Activated CD4-positive, alpha-beta memory T cell treated with anti-CD3 and anti-CD28 coated beads for 36 hours (primary cell): ENCODE measurements around the gene PRODH. TPM values are rescaled to one million over a fixed set of nuclear protein-coding genes. Genes with fewer than 3 reads are reported as not detected.
"Not testable (repeated sequence)": the region's sequence is repeated elsewhere in the genome, so short reads cannot be mapped to it uniquely, and the experiment has no call there.

Source experiments
- CTCF ChIA-PET: fragments of 350-600 bp; sonication (Branson Sonifier 250); formaldehyde crosslinking; loops from one replicate; lab custom pipeline; 2021; ENCODE audit warnings: antibody characterized with exemption, inconsistent platforms; lab: Charles Lee
- POLR2A ChIA-PET: fragments of 350-600 bp; sonication (Branson Sonifier 250); formaldehyde crosslinking; loops from one replicate; lab custom pipeline; 2021; ENCODE audit warnings: antibody characterized with exemption; lab: Charles Lee
- DNase-seq: peaks from one replicate; pipeline ENCODE4 v3.0.0-alpha.2; 2020
- H3K27ac Mint-ChIP-seq: one replicate; pipeline ENCODE4 v1.8.0; 2021; ENCODE audit warnings: mixed read lengths
- H3K27me3 Mint-ChIP-seq: one replicate; pipeline ENCODE4 v1.8.0; 2021; ENCODE audit warnings: mixed read lengths
- H3K36me3 Mint-ChIP-seq: one replicate; pipeline ENCODE4 v1.8.0; 2021; ENCODE audit warnings: mixed read lengths
- H3K4me1 Mint-ChIP-seq: one replicate; pipeline ENCODE4 v1.8.0; 2021; ENCODE audit warnings: low read depth, mixed read lengths
- H3K4me3 Mint-ChIP-seq: one replicate; pipeline ENCODE4 v1.8.0; 2021; ENCODE audit warnings: mild to moderate bottlenecking, mixed read lengths
- H3K9me3 Mint-ChIP-seq: one replicate; pipeline ENCODE4 v1.8.0; 2021; ENCODE audit warnings: mixed read lengths
- intact Hi-C: fragments of 100-400 bp; cut with micrococcal nuclease; formaldehyde crosslinking; loops from one replicate; pipeline ENCODE4 v1.15.1; 2023
- total RNA-seq, 2 experiments: library from RNA; stranded (reverse); gene quantifications; one replicate each; pipeline ENCODE4 v1.2.3, GENCODE V29; 2021

The PRODH gene
- total RNA-seq, 2 experiments from 2014 or later, result 0.56 TPM; not detected in 1

DNA sequence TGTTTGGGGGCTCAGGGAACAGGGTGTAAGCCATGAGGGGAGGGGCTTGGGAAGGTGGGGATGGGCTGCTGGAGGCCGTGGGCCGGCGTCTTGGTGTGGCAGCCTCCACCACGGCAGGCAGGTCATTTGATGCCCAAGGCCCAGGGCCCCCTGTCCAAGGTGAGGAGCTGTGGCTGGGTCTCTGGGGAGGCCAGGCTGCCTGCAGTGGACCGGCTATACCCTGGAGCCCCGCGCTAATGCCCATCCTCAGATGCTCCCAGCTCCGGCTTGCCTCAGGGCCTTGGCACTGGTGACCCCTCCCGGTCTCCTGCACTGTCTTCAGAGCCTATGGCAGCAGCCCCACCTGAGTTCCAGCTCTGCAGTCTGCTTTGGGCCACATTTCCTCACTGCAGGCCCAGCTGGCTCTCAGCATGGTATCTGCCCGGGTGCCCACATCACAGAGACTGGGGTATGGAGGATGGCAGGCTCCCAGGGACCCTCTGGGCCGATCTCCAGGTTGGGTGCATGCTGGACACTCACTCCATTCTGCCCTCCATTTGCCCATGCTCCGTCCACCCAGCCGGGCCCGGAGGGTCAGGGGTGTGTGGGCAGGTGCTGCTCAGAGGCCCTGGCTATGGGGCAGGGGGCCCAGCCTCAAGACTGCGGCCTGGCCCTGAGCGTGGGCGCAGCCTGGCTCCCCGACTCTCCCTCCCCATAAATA is 21.7 kb upstream of the PRODH start:
- DNase-seq, H3K36me3 Mint-ChIP-seq, POLR2A ChIA-PET, intact Hi-C loops, H3K9me3 Mint-ChIP-seq, H3K27ac Mint-ChIP-seq, H3K27me3 Mint-ChIP-seq, H3K4me1 Mint-ChIP-seq, CTCF ChIA-PET, H3K4me3 Mint-ChIP-seq: not testable (repeated sequence)

- H3K4me1 Mint-ChIP-seq, H3K27ac Mint-ChIP-seq, CTCF ChIA-PET, H3K36me3 Mint-ChIP-seq, H3K27me3 Mint-ChIP-seq, DNase-seq, H3K4me3 Mint-ChIP-seq, intact Hi-C loops, POLR2A ChIA-PET, H3K9me3 Mint-ChIP-seq: not testable (repeated sequence)
Measured at GRCh38 chr22:18956956-18957355, 20.9 kb upstream of the PRODH start.

DNA sequence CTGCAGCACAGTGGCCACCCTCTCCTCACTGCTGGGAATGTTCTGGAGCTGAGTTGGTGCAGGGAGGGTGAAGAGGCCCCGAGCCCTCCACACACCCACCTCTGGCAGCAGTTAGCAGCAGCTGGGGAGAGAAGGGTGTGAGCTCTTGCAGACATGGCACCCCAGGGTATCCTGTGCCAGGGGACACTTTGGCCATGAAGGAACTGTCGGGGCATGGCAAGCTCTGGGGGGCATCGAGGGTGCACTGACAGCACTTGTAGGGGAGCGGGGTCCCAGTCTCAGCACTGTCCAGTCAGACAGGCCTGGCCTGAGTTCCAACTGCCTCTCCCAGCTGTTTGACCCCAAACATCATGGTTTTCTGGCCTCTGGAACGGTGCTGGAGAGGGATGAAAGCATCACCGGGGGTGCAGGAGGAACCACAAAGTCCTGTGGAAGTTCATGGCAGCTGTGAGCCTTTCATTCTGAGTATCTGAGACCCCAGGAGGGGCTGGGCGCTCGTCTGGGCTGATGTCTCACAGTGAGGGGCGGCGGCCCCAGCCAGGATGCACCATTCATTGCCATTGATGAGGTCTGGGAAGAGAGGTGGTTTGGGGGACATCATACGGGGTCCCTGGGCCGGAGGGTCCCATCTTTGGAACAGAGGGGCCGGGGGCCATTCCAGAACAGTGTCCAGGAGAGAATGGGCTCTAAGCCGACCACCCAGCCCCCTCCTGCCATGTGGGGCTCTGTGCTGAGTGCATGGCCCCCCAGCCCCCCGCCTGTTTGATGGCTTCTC is 20.2 kb upstream of the PRODH start:
- CTCF ChIA-PET, result interaction anchor here (1.2 kb wide), 1 partner anchor 673 kb away, joined by 3 read pairs; no protein-coding TSS in a partner anchor
- DNase-seq, H3K36me3 Mint-ChIP-seq, H3K4me3 Mint-ChIP-seq, H3K27me3 Mint-ChIP-seq, intact Hi-C loops, H3K4me1 Mint-ChIP-seq, POLR2A ChIA-PET, H3K9me3 Mint-ChIP-seq, H3K27ac Mint-ChIP-seq: not testable (repeated sequence)

DNA sequence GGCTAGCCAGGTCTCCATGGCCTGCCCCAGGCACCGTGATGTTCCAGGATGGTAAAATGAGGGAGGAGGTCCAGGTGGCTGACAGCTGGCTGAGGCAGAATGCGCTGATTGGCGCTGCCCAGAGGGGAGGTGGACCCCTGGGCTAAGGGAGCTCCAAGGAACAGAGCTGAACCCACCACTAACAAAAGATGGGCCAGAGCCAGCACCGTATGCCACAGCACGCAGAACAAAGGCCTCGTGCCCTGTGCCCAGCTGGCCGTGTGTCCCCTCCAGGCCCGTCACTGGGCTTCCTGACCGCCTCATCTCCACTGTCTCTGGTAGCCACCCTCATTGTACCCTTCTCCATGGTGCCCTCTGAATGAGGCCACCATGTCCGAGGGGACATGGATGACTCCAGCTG is 19.6 kb upstream of the PRODH start:
- no peak for DNase-seq
- H3K4me1 Mint-ChIP-seq, result no peaks in the 10 kb centered on the region
- no peaks in the 10 kb centered on the region for H3K9me3 Mint-ChIP-seq
- POLR2A ChIA-PET, result no interaction called here
- intact Hi-C loops, result no loop called here
- H3K36me3 Mint-ChIP-seq, result no peaks in the 10 kb centered on the region
- H3K27ac Mint-ChIP-seq, result no peak overlapping the region
- H3K4me3 Mint-ChIP-seq, result no peak overlapping the region
- H3K27me3 Mint-ChIP-seq, result peaks cover 9% of the 10 kb centered on the region
- CTCF ChIA-PET, result interaction anchor here (0.7 to 1.2 kb wide), 2 partner anchors 189 to 674 kb away, joined by 3 read pairs; partner anchors contain the start of gene ESS2

DNA sequence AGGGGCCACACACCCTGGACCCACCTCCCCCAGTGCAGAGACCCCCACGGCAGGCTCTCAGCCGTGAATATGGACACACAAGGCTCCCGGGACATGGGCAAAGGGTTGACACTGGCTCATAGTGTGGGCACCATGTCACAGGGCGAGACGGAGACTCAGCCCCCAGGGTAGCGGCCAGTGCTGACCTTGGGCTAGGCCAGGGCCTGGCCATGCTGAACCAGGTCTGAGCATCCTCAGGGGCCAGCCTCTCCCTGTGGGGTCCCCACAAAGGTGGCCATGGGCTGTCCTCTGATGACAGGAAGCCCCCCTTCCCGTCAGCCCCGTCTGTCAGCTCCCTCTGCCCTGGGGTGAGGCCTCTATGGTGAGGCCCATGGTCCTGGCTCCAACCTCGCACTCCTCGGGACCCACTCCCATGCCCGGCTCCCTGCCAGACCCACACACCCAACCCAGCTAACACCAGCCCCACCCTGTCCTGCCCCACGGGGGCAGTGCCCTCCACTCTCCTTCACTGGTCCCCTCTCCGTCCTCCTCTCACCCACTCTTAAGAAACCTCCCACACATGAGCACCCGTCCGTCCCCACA is 19.0 kb upstream of the PRODH start:
- no peaks in the 10 kb centered on the region for H3K4me1 Mint-ChIP-seq
- CTCF ChIA-PET, result interaction anchor here (0.7 to 1.2 kb wide), 2 partner anchors 190 to 675 kb away, joined by 3 read pairs; partner anchors contain the start of gene ESS2
- H3K36me3 Mint-ChIP-seq, result no peaks in the 10 kb centered on the region

DNA sequence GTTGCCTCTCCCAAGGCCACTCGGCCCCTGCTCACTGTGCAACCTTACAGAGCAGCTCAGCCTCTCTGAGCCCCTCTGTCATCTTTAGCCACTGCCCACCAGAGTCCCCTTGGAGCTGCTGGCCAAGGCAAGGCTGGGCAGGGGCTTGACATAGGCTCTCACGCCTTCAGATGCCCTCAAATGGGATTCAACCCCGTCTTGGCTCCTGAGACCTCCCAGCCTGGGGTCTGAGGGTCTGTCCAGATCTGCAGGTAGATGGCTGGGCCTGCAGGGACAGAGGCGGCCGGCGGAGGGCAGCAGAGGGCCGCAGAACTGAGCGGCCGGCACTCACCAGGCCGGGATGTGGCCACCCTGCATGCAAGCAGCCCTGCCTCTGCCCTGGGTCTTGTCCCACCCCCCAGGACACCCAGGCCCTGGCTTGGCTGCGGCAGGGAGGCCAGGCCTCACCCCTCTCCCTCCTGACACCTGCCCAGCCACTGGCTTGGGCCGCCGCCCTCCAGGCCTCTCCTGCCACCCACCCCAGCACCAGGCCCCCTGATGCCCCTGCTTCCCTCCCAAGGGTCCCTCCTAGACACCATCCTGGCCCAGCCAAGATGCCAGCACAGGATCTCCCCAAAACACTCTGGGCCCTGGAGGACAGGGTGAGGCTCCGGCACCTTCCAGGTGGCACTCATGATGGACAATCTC is 18.4 kb upstream of the PRODH start:
- H3K9me3 Mint-ChIP-seq, H3K4me1 Mint-ChIP-seq, H3K36me3 Mint-ChIP-seq, intact Hi-C loops, H3K27ac Mint-ChIP-seq, H3K4me3 Mint-ChIP-seq, POLR2A ChIA-PET: not testable (repeated sequence)
- CTCF ChIA-PET, result interaction anchor here (0.7 kb wide), 1 partner anchor 189 kb away, joined by 3 read pairs; the partner anchor contains the start of gene ESS2
- H3K27me3 Mint-ChIP-seq, result peaks cover 10% of the 10 kb centered on the region
- peak; percentile 69 for DNase-seq

More for the DNA sequence above, 19.0 kb upstream of the PRODH start:
- no peak overlapping the region for H3K27ac Mint-ChIP-seq
- peaks cover 9% of the 10 kb centered on the region for H3K27me3 Mint-ChIP-seq
- H3K4me3 Mint-ChIP-seq, result no peak overlapping the region
- POLR2A ChIA-PET, result no interaction called here
- DNase-seq, result no peak
- no peaks in the 10 kb centered on the region for H3K9me3 Mint-ChIP-seq
- intact Hi-C loops, result no loop called here

- H3K36me3 Mint-ChIP-seq, H3K9me3 Mint-ChIP-seq, POLR2A ChIA-PET, H3K4me1 Mint-ChIP-seq, H3K4me3 Mint-ChIP-seq, DNase-seq, CTCF ChIA-PET, H3K27ac Mint-ChIP-seq, intact Hi-C loops: not testable (repeated sequence)
- H3K27me3 Mint-ChIP-seq, result peaks cover 18% of the 10 kb centered on the region
Measured at GRCh38 chr22:18953128-18953527, 17.0 kb upstream of the PRODH start.

- no peak for DNase-seq
- ChIA-PET CTCF (no interaction called here), POLR2A (no interaction called here)
- H3K4me3 Mint-ChIP-seq, result no peak overlapping the region
- peaks cover 20% of the 10 kb centered on the region for H3K27me3 Mint-ChIP-seq
- intact Hi-C loops, result no loop called here
- no peaks in the 10 kb centered on the region for H3K4me1 Mint-ChIP-seq
- no peaks in the 10 kb centered on the region for H3K36me3 Mint-ChIP-seq
- H3K9me3 Mint-ChIP-seq, result no peaks in the 10 kb centered on the region
- H3K27ac Mint-ChIP-seq, result no peak overlapping the region
Measured at GRCh38 chr22:18952022-18952421, 15.9 kb upstream of the PRODH start.

GRCh38 chr22:18950141-18950540 is 14.0 kb upstream of the PRODH start:
- CTCF ChIA-PET, result no interaction called here
- no peak overlapping the region for H3K4me3 Mint-ChIP-seq
- H3K4me1 Mint-ChIP-seq, result no peaks in the 10 kb centered on the region
- no peak overlapping the region for H3K27ac Mint-ChIP-seq
- H3K27me3 Mint-ChIP-seq, result peaks cover 18% of the 10 kb centered on the region
- H3K36me3 Mint-ChIP-seq, result no peaks in the 10 kb centered on the region
- intact Hi-C loops, result no loop called here
- POLR2A ChIA-PET, result no interaction called here
- H3K9me3 Mint-ChIP-seq, result no peaks in the 10 kb centered on the region
- DNase-seq, result no peak

DNA sequence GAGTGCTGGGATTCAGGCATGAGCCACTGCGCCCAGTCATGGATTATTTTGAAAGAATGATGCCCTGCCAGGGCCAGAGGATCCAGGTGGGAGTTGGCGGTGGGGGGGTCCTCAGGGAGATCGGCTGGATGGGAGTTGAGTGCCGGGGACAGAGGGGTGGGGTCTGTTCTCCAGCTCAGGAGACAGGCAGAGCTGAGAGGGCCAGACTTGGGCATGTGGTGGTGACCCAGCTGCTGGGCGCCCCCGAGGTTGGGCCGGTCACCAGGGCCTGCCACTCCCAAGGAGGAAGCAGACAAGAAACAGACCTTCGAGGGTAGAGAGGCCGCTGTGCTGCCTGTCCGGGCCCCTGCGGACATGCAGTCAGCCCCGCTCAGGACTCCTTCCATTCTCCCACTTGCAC is 11.8 kb upstream of the PRODH start:
- Mint-ChIP-seq H3K36me3 (no peaks in the 10 kb centered on the region), H3K9me3 (no peaks in the 10 kb centered on the region), H3K4me3 (no peak overlapping the region), H3K27ac (no peak overlapping the region), H3K4me1 (no peaks in the 10 kb centered on the region), H3K27me3 (peaks cover 14% of the 10 kb centered on the region)
- DNase-seq, result no peak
- ChIA-PET CTCF (no interaction called here), POLR2A (no interaction called here)
- intact Hi-C loops, result no loop called here

DNA sequence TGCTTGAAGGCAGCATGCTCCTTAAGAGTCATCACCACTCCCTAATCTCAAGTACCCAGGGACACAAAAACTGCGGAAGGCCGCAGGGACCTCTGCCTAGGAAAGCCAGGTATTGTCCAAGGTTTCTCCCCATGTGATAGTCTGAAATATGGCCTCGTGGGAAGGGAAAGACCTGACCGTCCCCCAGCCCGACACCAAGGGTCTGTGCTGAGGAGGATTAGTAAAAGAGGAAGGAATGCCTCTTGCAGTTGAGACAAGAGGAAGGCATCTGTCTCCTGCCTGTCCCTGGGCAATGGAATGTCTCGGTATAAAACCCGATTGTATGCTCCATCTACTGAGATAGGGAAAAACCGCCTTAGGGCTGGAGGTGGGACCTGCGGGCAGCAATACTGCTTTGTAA is 11.0 kb upstream of the PRODH start:
- CTCF ChIA-PET, DNase-seq, H3K27ac Mint-ChIP-seq, H3K4me1 Mint-ChIP-seq, H3K4me3 Mint-ChIP-seq, H3K36me3 Mint-ChIP-seq, POLR2A ChIA-PET, H3K9me3 Mint-ChIP-seq, intact Hi-C loops: not testable (repeated sequence)
- peaks cover 14% of the 10 kb centered on the region for H3K27me3 Mint-ChIP-seq

- H3K4me3 Mint-ChIP-seq, H3K36me3 Mint-ChIP-seq, POLR2A ChIA-PET, DNase-seq, H3K27ac Mint-ChIP-seq, H3K27me3 Mint-ChIP-seq, intact Hi-C loops, H3K4me1 Mint-ChIP-seq, H3K9me3 Mint-ChIP-seq: not testable (repeated sequence)
- CTCF ChIA-PET, result interaction anchor here (0.6 kb wide), 1 partner anchor 153 kb away, joined by 3 read pairs; no protein-coding TSS in a partner anchor
Measured at GRCh38 chr22:18938691-18939090, 2.6 kb upstream of the PRODH start.
